Endothelial cell of umbilical vein (primary cell): ENCODE data around the gene OR51B2. TPM values are rescaled to one million over a fixed set of nuclear protein-coding genes. Genes with fewer than 3 reads are reported as not detected.
A peak's percentile ranks its signal among the peaks of the same experiment; 100 is the strongest.
"Not testable (repeated sequence)": the region's sequence is repeated elsewhere in the genome, so short reads cannot be mapped to it uniquely, and the experiment has no call there.

Experiments
- BruUV-seq: library from RNA; stranded (reverse); fragments of 400-500 nt; replicated peaks from 2 replicates; lab custom pipeline; 2021; lab: Mats Ljungman, UMichigan
- CTCF ChIA-PET: fragments of 300-600, 350-600 bp; sonication (Branson Sonifier 250); formaldehyde crosslinking; loops from one replicate; lab custom pipeline; 2021; ENCODE audit warnings: antibody characterized with exemption, inconsistent platforms; lab: Charles Lee
- POLR2A ChIA-PET: fragments of 300-600, 350-600 bp; sonication (Branson Sonifier 250); formaldehyde crosslinking; loops from one replicate; lab custom pipeline; 2021; ENCODE audit warnings: antibody characterized with exemption, inconsistent platforms; lab: Charles Lee
- DNase-seq: peaks from one replicate; pipeline ENCODE4 v3.0.0-alpha.2; 2011; ENCODE audit warnings: low read depth, low spot score
- FAIRE-seq: peaks from 2 replicates; lab custom pipeline; 2011; peaks lifted over from hg19 to GRCh38; lab: Jason Lieb, UNC
- H2AFZ ChIP-seq: 2 replicates; pipeline ENCODE4 v1.6.0; 2012; ENCODE audit warnings: low read depth, low read length, control low read depth, inconsistent platforms
- H3K27ac ChIP-seq: 2 replicates; pipeline ENCODE4 v1.5.1; 2011; ENCODE audit warnings: low read depth, mild to moderate bottlenecking, control low read depth, low read length, moderate library complexity; ENCODE audit not compliant: insufficient read depth
- H3K27me3 ChIP-seq, 2 experiments: 2 replicates each; pipeline versions ENCODE4 v1.6.0 to v1.6.1; 2011; ENCODE audit warnings: low read length in 2 of 2, mixed read lengths in 1 of 2; ENCODE audit not compliant: control insufficient read depth in 2 of 2, insufficient read depth in 2 of 2
- H3K36me3 ChIP-seq, 2 experiments: 2 replicates in 1 of 2; 3 replicates in 1 of 2; pipeline ENCODE4 v1.5.1; 2011; ENCODE audit warnings: low read length in 2 of 2, mild to moderate bottlenecking in 1 of 2, moderate library complexity in 1 of 2; ENCODE audit not compliant: control insufficient read depth in 2 of 2, insufficient read depth in 2 of 2; ENCODE audit errors: extremely low read depth in 1 of 2
- H3K4me1 ChIP-seq: 3 replicates; pipeline ENCODE4 v1.5.1; 2011; ENCODE audit warnings: mild to moderate bottlenecking, low read length; ENCODE audit not compliant: control insufficient read depth, insufficient read depth; ENCODE audit errors: extremely low read depth
- H3K4me2 ChIP-seq: 2 replicates; pipeline ENCODE4 v1.6.1; 2011; ENCODE audit warnings: low read length, control low read depth, mixed read lengths; ENCODE audit not compliant: insufficient read depth
- H3K4me3 ChIP-seq, 3 experiments: fragments of 200-600 bp in 1 of 3; sonication (generic), shearing (Covaris generic) in 1 of 3; replicated peaks in 1 of 3; 2 replicates each; pipeline ENCODE4 v1.5.1; 2011 to 2016; ENCODE audit warnings: control low read depth in 3 of 3, low read length in 3 of 3, mild to moderate bottlenecking in 2 of 3, inconsistent platforms in 1 of 3, low read depth in 1 of 3, moderate library complexity in 1 of 3; ENCODE audit not compliant: insufficient read depth in 1 of 3
- H3K79me2 ChIP-seq: 2 replicates; pipeline ENCODE4 v1.6.0; 2012; ENCODE audit warnings: low read length, inconsistent platforms; ENCODE audit not compliant: control insufficient read depth, insufficient read depth
- H3K9ac ChIP-seq: replicated peaks from 2 replicates; pipeline ENCODE3; 2011; ENCODE audit warnings: low read length, control low read depth; ENCODE audit not compliant: insufficient read depth; ENCODE audit errors: extremely low read depth
- H3K9me1 ChIP-seq: replicated peaks from 3 replicates; pipeline ENCODE4 v1.6.0; 2011; ENCODE audit warnings: mild to moderate bottlenecking, low read length; ENCODE audit not compliant: control insufficient read depth, insufficient read depth; ENCODE audit errors: extremely low read depth
- H3K9me3 ChIP-seq: replicated peaks from 2 replicates; pipeline ENCODE4 v1.5.1; 2012; ENCODE audit warnings: low read length, inconsistent platforms; ENCODE audit not compliant: control insufficient read depth, insufficient read depth
- H4K20me1 ChIP-seq: replicated peaks from 2 replicates; pipeline ENCODE3; 2011; ENCODE audit warnings: mild to moderate bottlenecking, low read length; ENCODE audit not compliant: control insufficient read depth, insufficient read depth; ENCODE audit errors: extremely low read depth
- EZH2 ChIP-seq: IDR thresholded peaks from 2 replicates; pipeline ENCODE4 v1.6.1; 2012; ENCODE audit warnings: borderline replicate concordance, low read depth, mild to moderate bottlenecking, moderate library complexity, low read length, inconsistent platforms; ENCODE audit not compliant: severe bottlenecking
- FOS ChIP-seq: IDR thresholded peaks from 2 replicates; pipeline ENCODE4 v1.6.1; 2011; ENCODE audit warnings: mild to moderate bottlenecking, low read length, moderate library complexity, borderline replicate concordance; ENCODE audit not compliant: insufficient read depth
- GATA2 ChIP-seq: IDR thresholded peaks from 2 replicates; pipeline ENCODE4 v1.7.0; 2011; ENCODE audit warnings: low read depth, mild to moderate bottlenecking, moderate library complexity, mixed read lengths, low read length; ENCODE audit not compliant: insufficient read length, insufficient read depth
- JUN ChIP-seq: IDR thresholded peaks from 2 replicates; pipeline ENCODE4 v1.6.1; 2011; ENCODE audit warnings: borderline replicate concordance, low read depth; ENCODE audit not compliant: insufficient read length, insufficient read depth
- MYC ChIP-seq: IDR thresholded peaks from one replicate; pipeline ENCODE4 v1.6.1; 2011; ENCODE audit warnings: mild to moderate bottlenecking, low read depth, low read length
- POLR2A ChIP-seq: IDR thresholded peaks from 2 replicates; pipeline ENCODE4 v1.6.1; 2012; ENCODE audit warnings: low read depth, mild to moderate bottlenecking, control low read depth, low read length
- POLR2AphosphoS5 ChIP-seq: IDR thresholded peaks from 2 replicates; pipeline ENCODE4 v1.6.1; 2012; ENCODE audit warnings: low read depth, mild to moderate bottlenecking, control low read depth, low read length, moderate library complexity; ENCODE audit not compliant: insufficient read depth
- dilution Hi-C: fragments of 300-500 bp; cut with MboI; formaldehyde crosslinking; loops from one replicate; pipeline ENCODE4 v1.15.0; 2019; ENCODE audit warnings: low sequenced_read_pairs; ENCODE audit not compliant: extremely low pct_ligation_motif_present
- intact Hi-C: fragments of 100-400 bp; cut with micrococcal nuclease; formaldehyde crosslinking; loops from one replicate; pipeline ENCODE4 v1.10.0; 2022
- polyA plus RNA-seq, 4 experiments: library from polyadenylated mRNA; depleted of rRNA in 3 of 4; stranded (reverse) in 3 of 4; unstranded in 1 of 4; fragments of >200 nt; gene quantifications; 2 replicates each; pipeline versions ENCODE4 v1.2.1 to v1.2.3, GENCODE V29; 2011 to 2012; ENCODE audit warnings: missing spikeins in 1 of 4
- total RNA-seq: library from RNA; stranded (reverse); gene quantifications from 2 replicates; pipeline ENCODE4 v1.2.3, GENCODE V29; 2021
- TF ChIP-seq, protein P1 (sequence below), 2 donors: IDR thresholded peaks; 1 replicate in 1 of 2; 2 replicates in 1 of 2; pipeline ENCODE4 v1.5.1; 2011; ENCODE audit warnings: low read length in 2 of 2, mild to moderate bottlenecking in 2 of 2, moderate library complexity in 2 of 2, control low read depth in 1 of 2, inconsistent platforms in 1 of 2, low read depth in 1 of 2; ENCODE audit not compliant: insufficient read depth in 1 of 2; ENCODE audit errors: extremely low read depth in 1 of 2
- TF ChIP-seq, protein P2 (sequence below): IDR thresholded peaks from 2 replicates; pipeline ENCODE4 v1.6.1; 2011; ENCODE audit not compliant: insufficient read depth, insufficient read length

The OR51B2 gene
- total and polyA plus RNA-seq, 2 donors (not counting 3 experiments of a cell fraction or from before 2014, with no cell fraction given), result not detected

DNA sequence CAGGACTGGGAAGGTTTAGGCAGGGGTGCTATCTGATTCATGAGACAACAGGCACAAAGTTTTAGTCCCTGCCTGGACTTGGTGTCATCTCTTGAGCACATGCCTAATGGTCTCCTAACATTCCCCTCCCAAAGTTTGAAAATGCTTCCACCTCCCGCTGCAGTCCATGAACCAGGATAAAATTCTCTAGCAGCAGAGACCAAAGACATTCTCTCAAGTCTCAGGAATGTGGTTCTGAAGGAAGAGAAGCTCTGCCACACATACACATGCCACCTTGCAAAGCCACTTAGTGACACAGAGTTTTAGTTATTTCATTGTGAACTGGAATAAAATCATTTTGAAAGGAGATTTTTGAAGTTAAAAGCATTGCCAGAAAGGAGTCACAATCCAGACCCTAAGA lies 42.8 kb upstream of the OR51B2 start:
- Histone ChIP-seq H2AFZ (no peak overlapping the region), H3K9me3 (no peaks in the 10 kb centered on the region), H3K4me1 (peaks cover 32% of the 10 kb centered on the region), H3K9ac (peak overlapping the region; percentile 32), H3K79me2 (no peaks in the 10 kb centered on the region), H3K27me3 (no peaks in the 10 kb centered on the region), H3K4me2 (peak overlapping the region; percentile 47), H3K36me3 (no peaks in the 10 kb centered on the region), H4K20me1 (no peaks in the 10 kb centered on the region), H3K4me3 (no peak overlapping the region), H3K27ac (peak overlapping the region; percentile 69), H3K9me1 (no peaks in the 10 kb centered on the region)
- TSS peak; percentile 90 for BruUV-seq
- dilution Hi-C loops (no loop called here), intact Hi-C loops (loop anchor here (1.0 kb wide), 1 partner anchor 87 kb away; no protein-coding TSS in a partner anchor)
- DNase-seq (no peak), FAIRE-seq (no peak)
- ChIA-PET POLR2A (no interaction called here), CTCF (interaction anchor here (1.3 to 1.4 kb wide), 2 partner anchors 242 to 730 kb away, joined by 3 read pairs; partner anchors contain the start of gene OR51D1)
- TF ChIP-seq FOS (no peak), JUN (no peak), EZH2 (no peak), GATA2 (no peak), POLR2AphosphoS5 (no peak), MYC (no peak), POLR2A (no peak)
- TF ChIP-seq, protein P1, sequence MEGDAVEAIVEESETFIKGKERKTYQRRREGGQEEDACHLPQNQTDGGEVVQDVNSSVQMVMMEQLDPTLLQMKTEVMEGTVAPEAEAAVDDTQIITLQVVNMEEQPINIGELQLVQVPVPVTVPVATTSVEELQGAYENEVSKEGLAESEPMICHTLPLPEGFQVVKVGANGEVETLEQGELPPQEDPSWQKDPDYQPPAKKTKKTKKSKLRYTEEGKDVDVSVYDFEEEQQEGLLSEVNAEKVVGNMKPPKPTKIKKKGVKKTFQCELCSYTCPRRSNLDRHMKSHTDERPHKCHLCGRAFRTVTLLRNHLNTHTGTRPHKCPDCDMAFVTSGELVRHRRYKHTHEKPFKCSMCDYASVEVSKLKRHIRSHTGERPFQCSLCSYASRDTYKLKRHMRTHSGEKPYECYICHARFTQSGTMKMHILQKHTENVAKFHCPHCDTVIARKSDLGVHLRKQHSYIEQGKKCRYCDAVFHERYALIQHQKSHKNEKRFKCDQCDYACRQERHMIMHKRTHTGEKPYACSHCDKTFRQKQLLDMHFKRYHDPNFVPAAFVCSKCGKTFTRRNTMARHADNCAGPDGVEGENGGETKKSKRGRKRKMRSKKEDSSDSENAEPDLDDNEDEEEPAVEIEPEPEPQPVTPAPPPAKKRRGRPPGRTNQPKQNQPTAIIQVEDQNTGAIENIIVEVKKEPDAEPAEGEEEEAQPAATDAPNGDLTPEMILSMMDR (IDR thresholded peaks at IDR 0.05; ENCODE audit: extremely low read depth in 1 of 2, insufficient read depth in 1 of 2, low read depth in 1 of 2, low read length in 2 of 2), result no peak
- TF ChIP-seq, protein P2, sequence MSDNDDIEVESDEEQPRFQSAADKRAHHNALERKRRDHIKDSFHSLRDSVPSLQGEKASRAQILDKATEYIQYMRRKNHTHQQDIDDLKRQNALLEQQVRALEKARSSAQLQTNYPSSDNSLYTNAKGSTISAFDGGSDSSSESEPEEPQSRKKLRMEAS, result no peak

DNA sequence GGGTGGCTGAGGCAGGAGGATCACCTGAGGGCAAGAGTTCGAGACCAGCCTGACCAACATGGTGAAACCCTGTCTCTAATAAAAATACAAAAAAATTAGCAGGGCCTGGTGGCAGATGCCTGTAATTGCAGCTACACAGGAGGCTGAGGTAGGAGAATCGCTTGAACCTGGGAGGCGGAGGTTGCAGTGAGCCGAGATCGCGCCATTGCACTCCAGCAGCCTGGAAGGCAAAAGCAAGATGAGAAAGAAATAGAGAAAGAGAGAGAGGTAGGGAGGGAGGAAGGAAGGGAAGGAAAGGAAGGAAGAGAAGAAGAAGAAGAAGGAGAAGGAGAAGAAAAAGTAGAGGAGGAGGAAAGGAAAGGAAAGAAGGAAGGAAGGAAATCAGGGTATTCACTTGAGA lies 42.3 kb upstream of the OR51B2 start:
- H3K9ac ChIP-seq, CTCF ChIA-PET: not testable (repeated sequence)
- H3K4me1 ChIP-seq, result peaks cover 32% of the 10 kb centered on the region

More for the DNA sequence above, 42.3 kb upstream of the OR51B2 start:
- intact Hi-C loops, POLR2A ChIA-PET, H3K4me2 ChIP-seq, H4K20me1 ChIP-seq, H3K27me3 ChIP-seq, DNase-seq, H2AFZ ChIP-seq, FAIRE-seq, H3K36me3 ChIP-seq, H3K4me3 ChIP-seq, BruUV-seq, H3K9me1 ChIP-seq, dilution Hi-C loops, H3K9me3 ChIP-seq, H3K79me2 ChIP-seq: not testable (repeated sequence)
- peak overlapping the region; percentile 69 for H3K27ac ChIP-seq
